ENCODE results near the gene FLNC. TPM values are rescaled to one million over a fixed set of nuclear protein-coding genes. Genes with fewer than 3 reads are reported as not detected.

FLNC gene
- total RNA-seq = 149 and 173 TPM in 2 replicates

- peak within 1 kb of the TSS; percentile 48 for H3K4me3 ChIP-seq (ENCODE audit: low read depth, low read length)
- TF ChIP-seq, protein P1, sequence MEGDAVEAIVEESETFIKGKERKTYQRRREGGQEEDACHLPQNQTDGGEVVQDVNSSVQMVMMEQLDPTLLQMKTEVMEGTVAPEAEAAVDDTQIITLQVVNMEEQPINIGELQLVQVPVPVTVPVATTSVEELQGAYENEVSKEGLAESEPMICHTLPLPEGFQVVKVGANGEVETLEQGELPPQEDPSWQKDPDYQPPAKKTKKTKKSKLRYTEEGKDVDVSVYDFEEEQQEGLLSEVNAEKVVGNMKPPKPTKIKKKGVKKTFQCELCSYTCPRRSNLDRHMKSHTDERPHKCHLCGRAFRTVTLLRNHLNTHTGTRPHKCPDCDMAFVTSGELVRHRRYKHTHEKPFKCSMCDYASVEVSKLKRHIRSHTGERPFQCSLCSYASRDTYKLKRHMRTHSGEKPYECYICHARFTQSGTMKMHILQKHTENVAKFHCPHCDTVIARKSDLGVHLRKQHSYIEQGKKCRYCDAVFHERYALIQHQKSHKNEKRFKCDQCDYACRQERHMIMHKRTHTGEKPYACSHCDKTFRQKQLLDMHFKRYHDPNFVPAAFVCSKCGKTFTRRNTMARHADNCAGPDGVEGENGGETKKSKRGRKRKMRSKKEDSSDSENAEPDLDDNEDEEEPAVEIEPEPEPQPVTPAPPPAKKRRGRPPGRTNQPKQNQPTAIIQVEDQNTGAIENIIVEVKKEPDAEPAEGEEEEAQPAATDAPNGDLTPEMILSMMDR (conservative IDR thresholded peaks at IDR 0.05; ENCODE audit: low read depth, low read length) = no peak
- no peak for DNase-seq (ENCODE audit: low read depth)
Observed at GRCh38 chr7:128830231-128831177, at the start of gene FLNC. TSS of gene FLNC (plus strand) at chr7:128830406. CDS start at chr7:128830638, 232 bp downstream.

- no peak for DNase-seq (ENCODE audit: low read depth)
- H3K4me3 ChIP-seq (ENCODE audit: low read depth, low read length) = no peak overlapping the region
- TF ChIP-seq, protein P1 (conservative IDR thresholded peaks at IDR 0.05; ENCODE audit: low read depth, low read length) = no peak
Observed at GRCh38 chr7:128781126-128781525, 49.1 kb upstream of the FLNC start.

DNA sequence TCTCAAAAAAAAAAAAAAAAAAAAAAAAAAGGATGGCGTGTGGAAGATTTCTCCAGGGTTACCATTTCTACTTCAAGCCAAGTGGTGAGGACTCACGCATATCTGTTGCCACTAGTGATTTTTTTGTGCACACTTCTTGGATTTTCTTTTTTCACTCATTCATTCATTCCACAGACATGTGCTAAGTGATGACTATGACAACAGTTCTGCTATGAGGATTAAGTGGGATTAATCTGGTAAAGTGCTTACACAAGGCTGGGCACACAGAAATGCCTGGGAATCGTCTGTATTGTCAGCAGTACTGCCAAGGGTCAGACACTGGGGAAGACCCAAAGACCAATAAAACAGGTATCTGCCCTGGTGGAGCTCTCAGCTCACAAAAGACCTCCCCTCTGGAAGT is 48.4 kb upstream of the FLNC start:
- no peak overlapping the region for H3K4me3 ChIP-seq (ENCODE audit: low read depth, low read length)
- DNase-seq (ENCODE audit: low read depth) = no peak
- TF ChIP-seq, protein P1 (conservative IDR thresholded peaks at IDR 0.05; ENCODE audit: low read depth, low read length) = no peak

- TF ChIP-seq, protein P1 (conservative IDR thresholded peaks at IDR 0.05; ENCODE audit: low read depth, low read length) = no peak
- no peak for DNase-seq (ENCODE audit: low read depth)
- no peak overlapping the region for H3K4me3 ChIP-seq (ENCODE audit: low read depth, low read length)
Observed at GRCh38 chr7:128783143-128783861, 46.9 kb upstream of the FLNC start.

- TF ChIP-seq, protein P1 (conservative IDR thresholded peaks at IDR 0.05; ENCODE audit: low read depth, low read length) = no peak
- DNase-seq (ENCODE audit: low read depth) = no peak
- H3K4me3 ChIP-seq (ENCODE audit: low read depth, low read length) = no peak overlapping the region
Observed at GRCh38 chr7:128785738-128786137, 44.5 kb upstream of the FLNC start.

DNA sequence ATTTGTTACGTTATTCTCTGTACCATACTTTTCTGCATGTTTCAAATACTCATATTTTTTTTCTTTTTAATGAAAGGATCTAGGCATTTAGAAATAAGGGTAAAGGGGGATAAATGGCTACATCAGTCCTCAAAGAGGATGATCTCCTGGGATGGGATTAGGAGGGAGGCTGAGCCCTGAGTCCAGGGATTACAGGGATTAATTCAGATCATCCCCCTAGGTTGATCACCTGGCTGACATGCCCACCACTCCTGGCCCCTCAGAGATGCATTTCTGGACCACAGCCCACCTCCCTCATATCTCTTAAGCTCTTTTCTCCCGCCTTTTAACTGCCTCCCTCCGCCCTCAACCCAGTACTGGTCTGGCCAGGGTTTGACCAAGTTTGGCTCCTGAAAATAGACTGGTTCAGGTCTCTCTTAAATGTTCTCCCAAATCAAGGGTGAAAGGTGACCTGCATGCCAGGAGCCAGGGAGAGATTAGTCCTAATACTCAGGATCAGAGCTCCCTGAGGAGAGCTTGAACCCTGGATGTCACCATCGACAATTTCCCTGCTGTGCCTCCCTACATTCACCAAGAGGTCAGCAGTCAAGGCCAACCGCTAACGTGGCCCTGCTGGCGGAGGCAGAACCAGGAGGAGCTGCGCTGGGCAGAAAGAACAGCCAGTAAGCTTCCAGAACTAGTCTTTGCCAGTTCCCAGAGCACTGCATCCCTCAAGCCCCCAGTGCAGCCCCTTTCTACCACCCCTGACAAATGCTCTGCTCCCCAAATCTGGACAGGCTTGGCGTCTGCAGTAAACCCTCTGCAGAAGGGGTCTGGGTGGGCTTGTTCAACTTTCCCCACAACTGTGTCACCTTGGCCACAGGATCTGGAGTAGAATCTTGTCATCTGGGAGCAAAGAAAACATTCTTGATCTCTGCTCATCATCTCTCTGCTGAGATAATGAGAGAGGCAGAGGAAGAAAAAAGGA is 41.5 kb upstream of the FLNC start:
- TF ChIP-seq, protein P1 (conservative IDR thresholded peaks at IDR 0.05; ENCODE audit: low read depth, low read length) = no peak
- DNase-seq (ENCODE audit: low read depth) = no peak
- no peak overlapping the region for H3K4me3 ChIP-seq (ENCODE audit: low read depth, low read length)
